IPS-18a (cell line): ENCODE data around the gene PRKD2.
"Not testable (repeated sequence)": the region's sequence is repeated elsewhere in the genome, so short reads cannot be mapped to it uniquely, and the experiment has no call there.

ENCODE experiments used
- H3K27ac ChIP-seq: one replicate; pipeline ENCODE4 v1.5.1; 2013; ENCODE audit warnings: low read length
- H3K27me3 ChIP-seq: one replicate; pipeline ENCODE4 v1.6.1; 2013; ENCODE audit warnings: mild to moderate bottlenecking, low read length; ENCODE audit not compliant: control insufficient read depth, insufficient read depth
- H3K36me3 ChIP-seq: one replicate; pipeline ENCODE4 v1.6.1; 2013; ENCODE audit warnings: low read depth, low read length; ENCODE audit not compliant: control insufficient read depth
- H3K4me1 ChIP-seq: one replicate; pipeline ENCODE4 v1.6.1; 2013; ENCODE audit warnings: low read depth, low read length; ENCODE audit not compliant: control insufficient read depth
- H3K4me3 ChIP-seq: one replicate; pipeline ENCODE4 v1.5.1; 2013; ENCODE audit warnings: low read length
- H3K9ac ChIP-seq: one replicate; pipeline ENCODE4 v1.6.1; 2013; ENCODE audit warnings: mild to moderate bottlenecking, low read length, moderate library complexity
- H3K9me3 ChIP-seq: one replicate; pipeline ENCODE4 v1.6.1; 2013; ENCODE audit warnings: low read depth, low read length; ENCODE audit not compliant: control insufficient read depth

PRKD2 gene

GRCh38 chr19:46717034-46717715 is at the start of gene PRKD2:
Gene PRKD2 (minus strand): TSS chr19:46717114. CDS start chr19:46716370, 744 bp downstream.
- H3K36me3 ChIP-seq: peaks cover 16% of the 10 kb centered on the region
- peaks cover 13% of the 10 kb centered on the region for H3K4me1 ChIP-seq

GRCh38 chr19:46764817-46765291 is 47.9 kb upstream of the PRKD2 start:
- Histone ChIP-seq H3K9me3 (no peaks in the 10 kb centered on the region), H3K36me3 (no peaks in the 10 kb centered on the region), H3K4me3 (no peak overlapping the region), H3K27me3 (no peaks in the 10 kb centered on the region), H3K4me1 (no peaks in the 10 kb centered on the region), H3K9ac (no peak overlapping the region), H3K27ac (no peak overlapping the region)

More at GRCh38 chr19:46717034-46717715, at the start of gene PRKD2:
- Histone ChIP-seq H3K27me3 (no peaks in the 10 kb centered on the region), H3K27ac (no peak within 1 kb of the TSS), H3K4me3 (peak within 1 kb of the TSS; percentile 78), H3K9ac (peak within 1 kb of the TSS; percentile 63), H3K9me3 (no peaks in the 10 kb centered on the region)

- Histone ChIP-seq H3K36me3 (peaks cover 4% of the 10 kb centered on the region), H3K9ac (no peak overlapping the region), H3K4me1 (no peaks in the 10 kb centered on the region), H3K4me3 (no peak overlapping the region), H3K27ac (no peak overlapping the region), H3K9me3 (no peaks in the 10 kb centered on the region), H3K27me3 (no peaks in the 10 kb centered on the region)
These were observed 45.5 kb upstream of the PRKD2 start for GRCh38 chr19:46762245-46762890.

DNA sequence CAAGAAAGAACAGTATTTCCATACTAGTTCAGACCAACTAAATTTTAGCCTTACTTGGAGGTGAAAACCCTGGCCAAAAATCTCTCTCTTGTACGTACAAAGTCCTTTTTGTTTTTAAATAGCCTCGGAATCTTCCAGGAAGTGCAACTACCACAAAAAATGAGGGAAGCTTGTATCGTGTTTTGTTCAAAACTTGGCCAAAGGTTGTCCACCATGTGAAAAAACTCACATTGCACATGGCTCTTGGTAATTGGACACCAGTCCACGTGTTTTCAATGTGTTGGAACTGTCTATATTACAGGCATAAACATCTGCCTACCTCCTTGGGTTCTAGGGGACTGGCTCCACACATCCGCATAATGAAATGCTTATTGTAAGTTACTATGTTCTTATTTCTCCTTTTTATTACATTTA is 44.5 kb upstream of the PRKD2 start:
- peaks cover 7% of the 10 kb centered on the region for H3K36me3 ChIP-seq
- H3K4me3 ChIP-seq: no peak overlapping the region
- no peak overlapping the region for H3K9ac ChIP-seq
- no peaks in the 10 kb centered on the region for H3K9me3 ChIP-seq
- no peaks in the 10 kb centered on the region for H3K27me3 ChIP-seq
- H3K27ac ChIP-seq: no peak overlapping the region
- H3K4me1 ChIP-seq: no peaks in the 10 kb centered on the region

- not testable (repeated sequence) for H3K36me3 ChIP-seq, H3K4me3 ChIP-seq, H3K4me1 ChIP-seq, H3K27me3 ChIP-seq, H3K9ac ChIP-seq, H3K9me3 ChIP-seq, H3K27ac ChIP-seq
These were observed 44.0 kb upstream of the PRKD2 start for GRCh38 chr19:46760897-46761296.

GRCh38 chr19:46760363-46760762 is 43.4 kb upstream of the PRKD2 start:
- Histone ChIP-seq H3K9ac (no peak overlapping the region), H3K36me3 (peaks cover 7% of the 10 kb centered on the region), H3K27ac (no peak overlapping the region), H3K4me1 (no peaks in the 10 kb centered on the region), H3K4me3 (no peak overlapping the region), H3K27me3 (no peaks in the 10 kb centered on the region), H3K9me3 (no peaks in the 10 kb centered on the region)

GRCh38 chr19:46759817-46760333 is 43.0 kb upstream of the PRKD2 start:
- Histone ChIP-seq H3K27me3 (no peaks in the 10 kb centered on the region), H3K36me3 (peaks cover 7% of the 10 kb centered on the region), H3K4me3 (no peak overlapping the region), H3K9me3 (no peaks in the 10 kb centered on the region), H3K9ac (no peak overlapping the region), H3K4me1 (no peaks in the 10 kb centered on the region), H3K27ac (no peak overlapping the region)

GRCh38 chr19:46759206-46759605 is 42.3 kb upstream of the PRKD2 start:
- Histone ChIP-seq H3K9me3 (no peaks in the 10 kb centered on the region), H3K4me3 (no peak overlapping the region), H3K27ac (no peak overlapping the region), H3K36me3 (peaks cover 7% of the 10 kb centered on the region), H3K9ac (no peak overlapping the region), H3K4me1 (no peaks in the 10 kb centered on the region), H3K27me3 (no peaks in the 10 kb centered on the region)

DNA sequence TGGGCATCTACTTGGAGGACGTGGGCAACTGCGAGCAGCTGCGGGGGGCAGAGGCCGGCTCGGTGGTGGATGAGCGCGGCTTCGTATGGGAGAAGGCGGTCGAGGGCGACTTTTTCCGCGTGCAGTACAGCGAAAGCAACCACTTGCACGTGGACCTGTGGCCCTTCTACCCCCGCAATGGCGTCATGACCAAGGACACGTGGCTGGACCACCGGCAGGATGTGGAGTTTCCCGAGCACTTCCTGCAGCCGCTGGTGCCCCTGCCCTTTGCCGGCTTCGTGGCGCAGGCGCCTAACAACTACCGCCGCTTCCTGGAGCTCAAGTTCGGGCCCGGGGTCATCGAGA is 39.6 kb upstream of the PRKD2 start:
- Histone ChIP-seq H3K4me1 (no peaks in the 10 kb centered on the region), H3K4me3 (no peak overlapping the region), H3K27ac (no peak overlapping the region), H3K27me3 (no peaks in the 10 kb centered on the region), H3K36me3 (peaks cover 15% of the 10 kb centered on the region), H3K9me3 (no peaks in the 10 kb centered on the region), H3K9ac (no peak overlapping the region)

- no peaks in the 10 kb centered on the region for H3K4me1 ChIP-seq
- H3K9ac ChIP-seq: no peak overlapping the region
- no peak overlapping the region for H3K27ac ChIP-seq
- H3K27me3 ChIP-seq: no peaks in the 10 kb centered on the region
- H3K4me3 ChIP-seq: no peak overlapping the region
- peaks cover 15% of the 10 kb centered on the region for H3K36me3 ChIP-seq
- H3K9me3 ChIP-seq: no peaks in the 10 kb centered on the region
These were observed 39.1 kb upstream of the PRKD2 start for GRCh38 chr19:46755853-46756543.

DNA sequence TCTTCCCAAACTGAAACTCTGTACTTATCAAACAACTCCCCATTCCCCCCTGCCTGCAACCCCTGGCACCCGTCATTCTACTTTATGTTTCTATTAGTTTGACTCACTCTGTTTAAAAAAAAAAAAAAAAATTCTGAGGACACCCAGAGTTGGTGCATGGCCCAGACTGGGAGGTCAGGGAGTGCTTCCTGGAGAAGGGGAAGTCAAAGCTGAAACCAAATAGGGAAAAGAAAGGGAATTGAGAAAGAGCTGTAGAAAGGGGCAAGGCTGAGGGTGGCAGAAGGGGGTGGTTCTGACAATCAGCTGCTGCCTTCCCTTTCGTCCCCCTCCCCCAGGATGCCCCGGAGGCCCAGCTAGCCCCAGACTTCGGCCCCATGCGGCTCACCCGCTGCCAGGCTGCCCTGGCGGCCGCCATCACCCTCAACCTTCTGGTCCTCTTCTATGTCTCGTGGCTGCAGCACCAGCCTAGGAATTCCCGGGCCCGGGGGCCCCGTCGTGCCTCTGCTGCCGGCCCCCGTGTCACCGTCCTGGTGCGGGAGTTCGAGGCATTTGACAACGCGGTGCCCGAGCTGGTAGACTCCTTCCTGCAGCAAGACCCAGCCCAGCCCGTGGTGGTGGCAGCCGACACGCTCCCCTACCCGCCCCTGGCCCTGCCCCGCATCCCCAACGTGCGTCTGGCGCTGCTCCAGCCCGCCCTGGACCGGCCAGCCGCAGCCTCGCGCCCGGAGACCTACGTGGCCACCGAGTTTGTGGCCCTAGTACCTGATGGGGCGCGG is 38.4 kb upstream of the PRKD2 start:
- no peak overlapping the region for H3K4me3 ChIP-seq
- no peak overlapping the region for H3K9ac ChIP-seq
- H3K27ac ChIP-seq: no peak overlapping the region
- no peaks in the 10 kb centered on the region for H3K27me3 ChIP-seq
- H3K36me3 ChIP-seq: peaks cover 17% of the 10 kb centered on the region
- H3K4me1 ChIP-seq: no peaks in the 10 kb centered on the region
- no peaks in the 10 kb centered on the region for H3K9me3 ChIP-seq
